Measurements from ENCODE around the gene LGR5.

DNA sequence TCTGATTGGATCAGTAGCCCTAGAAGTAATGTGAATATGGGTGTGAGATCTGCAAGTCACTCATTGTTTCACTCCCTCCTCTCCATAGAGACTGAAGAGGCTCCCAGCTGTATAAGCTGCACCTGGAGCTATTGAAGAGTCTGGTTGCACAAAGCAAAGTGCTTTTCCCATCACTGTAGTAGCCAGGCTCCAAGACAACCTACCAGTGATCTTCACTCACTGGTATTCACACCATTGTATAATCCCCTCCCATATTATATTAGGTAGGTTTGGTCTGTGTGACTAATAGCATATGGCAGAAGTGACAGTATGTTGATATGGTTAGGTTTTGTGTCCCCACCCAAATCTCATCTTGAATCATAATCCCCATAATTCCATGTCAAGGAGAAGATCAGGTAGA, 159.6 kb downstream of the LGR5 start:
- TF ChIP-seq POLR2A (IDR thresholded peaks at IDR 0.05) (no peak), POLR2AphosphoS5 (IDR thresholded peaks at IDR 0.05) (no peak)

All from spleen (tissue), 3 donors.